Mononuclear cell (primary cell): ENCODE measurements around the gene SFXN4. TPM values are rescaled to one million over a fixed set of nuclear protein-coding genes. Genes with fewer than 3 reads are reported as not detected.
A peak's percentile ranks its signal among the peaks of the same experiment; 100 is the strongest.
"Not testable (repeated sequence)": the region's sequence is repeated elsewhere in the genome, so short reads cannot be mapped to it uniquely, and the experiment has no call there.

Experiments
- H3K27me3 ChIP-seq: 2 replicates; pipeline ENCODE4 v1.6.0; 2011; ENCODE audit warnings: low read length, control low read depth; ENCODE audit not compliant: insufficient read depth
- H3K4me1 ChIP-seq: 2 replicates; pipeline ENCODE4 v1.5.1; 2011; ENCODE audit warnings: mild to moderate bottlenecking, low read length, control low read depth; ENCODE audit not compliant: insufficient read depth
- H3K4me3 ChIP-seq: 2 replicates; pipeline ENCODE4 v1.5.1; 2011; ENCODE audit warnings: mild to moderate bottlenecking, low read length, moderate library complexity
- H3K9me3 ChIP-seq: 2 replicates; pipeline ENCODE4 v1.5.1; 2011; ENCODE audit warnings: low read depth, mild to moderate bottlenecking, control low read depth, low read length
- total RNA-seq: library from RNA; depleted of rRNA; stranded (reverse); fragments of >200 nt; gene quantifications from one replicate; pipeline ENCODE4 v1.2.3, GENCODE V29; 2012

The SFXN4 gene
- total RNA-seq, 1 donor = 7.5 TPM

GRCh38 chr10:119137878-119138277 is 27.6 kb downstream of the SFXN4 start:
- not testable (repeated sequence) for H3K9me3 ChIP-seq, H3K4me3 ChIP-seq, H3K27me3 ChIP-seq
- H3K4me1 ChIP-seq = peaks cover 50% of the 10 kb centered on the region

- Histone ChIP-seq H3K4me3 (no peak overlapping the region), H3K27me3 (no peaks in the 10 kb centered on the region), H3K4me1 (peaks cover 68% of the 10 kb centered on the region), H3K9me3 (no peaks in the 10 kb centered on the region)
Measured at GRCh38 chr10:119136084-119136483, 29.4 kb downstream of the SFXN4 start.

- Histone ChIP-seq H3K27me3 (no peaks in the 10 kb centered on the region), H3K4me1 (peaks cover 74% of the 10 kb centered on the region), H3K9me3 (no peaks in the 10 kb centered on the region), H3K4me3 (no peak overlapping the region)
Measured at GRCh38 chr10:119135513-119135881, 30.0 kb downstream of the SFXN4 start.

- H3K4me3 ChIP-seq = no peak overlapping the region
- H3K4me1 ChIP-seq = peaks cover 85% of the 10 kb centered on the region
- H3K27me3 ChIP-seq = no peaks in the 10 kb centered on the region
Measured at GRCh38 chr10:119133949-119134348, 31.6 kb downstream of the SFXN4 start.

GRCh38 chr10:119132521-119133345 is 32.8 kb downstream of the SFXN4 start:
- Histone ChIP-seq H3K27me3 (no peaks in the 10 kb centered on the region), H3K9me3 (no peaks in the 10 kb centered on the region), H3K4me3 (no peak overlapping the region), H3K4me1 (peaks cover 76% of the 10 kb centered on the region)

More at GRCh38 chr10:119133949-119134348, 31.6 kb downstream of the SFXN4 start:
- H3K9me3 ChIP-seq = no peaks in the 10 kb centered on the region

GRCh38 chr10:119131512-119132240 is 33.8 kb downstream of the SFXN4 start:
- H3K4me3 ChIP-seq = peak overlapping the region; percentile 10
- H3K4me1 ChIP-seq = peaks cover 76% of the 10 kb centered on the region
- no peaks in the 10 kb centered on the region for H3K27me3 ChIP-seq
- no peaks in the 10 kb centered on the region for H3K9me3 ChIP-seq

- Histone ChIP-seq H3K9me3 (no peaks in the 10 kb centered on the region), H3K4me3 (no peak overlapping the region), H3K27me3 (no peaks in the 10 kb centered on the region), H3K4me1 (peaks cover 60% of the 10 kb centered on the region)
Measured at GRCh38 chr10:119129721-119130120, 35.8 kb downstream of the SFXN4 start.

- Histone ChIP-seq H3K27me3 (no peaks in the 10 kb centered on the region), H3K4me1 (peaks cover 24% of the 10 kb centered on the region), H3K9me3 (no peaks in the 10 kb centered on the region), H3K4me3 (no peak overlapping the region)
Measured at GRCh38 chr10:119125942-119126341, 39.6 kb downstream of the SFXN4 start.

- H3K4me1 ChIP-seq = peaks cover 18% of the 10 kb centered on the region
- H3K4me3 ChIP-seq = no peak overlapping the region
- no peaks in the 10 kb centered on the region for H3K9me3 ChIP-seq
- no peaks in the 10 kb centered on the region for H3K27me3 ChIP-seq
Measured at GRCh38 chr10:119120875-119121274, 44.6 kb downstream of the SFXN4 start.

- Histone ChIP-seq H3K9me3 (no peaks in the 10 kb centered on the region), H3K27me3 (no peaks in the 10 kb centered on the region), H3K4me3 (no peak overlapping the region), H3K4me1 (peaks cover 18% of the 10 kb centered on the region)
Measured at GRCh38 chr10:119120413-119120867, 45.1 kb downstream of the SFXN4 start.

- Histone ChIP-seq H3K9me3 (no peaks in the 10 kb centered on the region), H3K4me3 (no peak overlapping the region), H3K27me3 (no peaks in the 10 kb centered on the region), H3K4me1 (peaks cover 24% of the 10 kb centered on the region)
Measured at GRCh38 chr10:119119400-119119799, 46.1 kb downstream of the SFXN4 start.

GRCh38 chr10:119118231-119118630 is 47.3 kb downstream of the SFXN4 start:
- H3K4me3 ChIP-seq = no peak overlapping the region
- no peaks in the 10 kb centered on the region for H3K9me3 ChIP-seq
- peaks cover 36% of the 10 kb centered on the region for H3K4me1 ChIP-seq
- H3K27me3 ChIP-seq = no peaks in the 10 kb centered on the region

- no peaks in the 10 kb centered on the region for H3K27me3 ChIP-seq
- H3K4me3 ChIP-seq = no peak overlapping the region
- no peaks in the 10 kb centered on the region for H3K9me3 ChIP-seq
- peaks cover 51% of the 10 kb centered on the region for H3K4me1 ChIP-seq
Measured at GRCh38 chr10:119116326-119116951, 49.1 kb downstream of the SFXN4 start.

- H3K9me3 ChIP-seq = no peaks in the 10 kb centered on the region
- peaks cover 53% of the 10 kb centered on the region for H3K4me1 ChIP-seq
- H3K27me3 ChIP-seq = no peaks in the 10 kb centered on the region
- no peak overlapping the region for H3K4me3 ChIP-seq
Measured at GRCh38 chr10:119115926-119116325, 49.6 kb downstream of the SFXN4 start.
